Parathyroid adenoma (tissue), 2 donors: Measurements from ENCODE around the gene RASAL3.

Source experiments
- H2AFZ ChIP-seq: fragments of 300-600 bp; sonication (generic); one replicate; pipeline ENCODE4 v1.7.0; 2017; ENCODE audit warnings: antibody characterized with exemption, mild to moderate bottlenecking
- H3K27ac ChIP-seq: fragments of 300-600 bp; sonication (generic); one replicate; pipeline ENCODE4 v1.7.0; 2017
- H3K27me3 ChIP-seq: fragments of 300-600 bp; sonication (generic); one replicate; pipeline ENCODE4 v1.7.0; 2017; ENCODE audit warnings: low read length; ENCODE audit not compliant: control insufficient read depth, insufficient read depth
- H3K36me3 ChIP-seq: fragments of 300-600 bp; sonication (generic); one replicate; pipeline ENCODE4 v1.7.0; 2017; ENCODE audit warnings: low read length; ENCODE audit not compliant: control insufficient read depth, insufficient read depth
- H3K4me1 ChIP-seq: fragments of 300-600 bp; sonication (generic); one replicate; pipeline ENCODE4 v1.7.0; 2017; ENCODE audit warnings: control low read depth
- H3K4me2 ChIP-seq: fragments of 300-600 bp; sonication (generic); one replicate; pipeline ENCODE4 v1.7.0; 2017; ENCODE audit warnings: low read length
- H3K4me3 ChIP-seq: fragments of 300-600 bp; sonication (generic); one replicate; pipeline ENCODE4 v1.7.0; 2017; ENCODE audit warnings: low read depth, low read length
- H3K79me2 ChIP-seq: fragments of 300-600 bp; sonication (generic); one replicate; pipeline ENCODE4 v1.7.0; 2017; ENCODE audit warnings: control low read depth
- H3K9ac ChIP-seq: fragments of 300-600 bp; sonication (generic); one replicate; pipeline ENCODE4 v1.7.0; 2017; ENCODE audit warnings: mild to moderate bottlenecking
- H3K9me3 ChIP-seq: fragments of 300-600 bp; sonication (generic); one replicate; pipeline ENCODE4 v1.7.0; 2017; ENCODE audit warnings: low read length; ENCODE audit not compliant: control insufficient read depth
- CTCF ChIP-seq: fragments of 300-600 bp; sonication (generic); IDR thresholded peaks from one replicate; pipeline ENCODE4 v1.7.0; 2017; ENCODE audit warnings: antibody characterized with exemption, mild to moderate bottlenecking
- donor health status: primary hyperparathyroidism.

Gene RASAL3

GRCh38 chr19:15436012-15436825 is 28.1 kb downstream of the RASAL3 start:
- Histone ChIP-seq H3K4me1 (peaks cover 5% of the 10 kb centered on the region), H3K27ac (no peak overlapping the region)

GRCh38 chr19:15433519-15434069 is 30.8 kb downstream of the RASAL3 start:
- Histone ChIP-seq H3K36me3 (no peaks in the 10 kb centered on the region), H3K4me3 (peak overlapping the region; percentile 74), H3K27ac (peak overlapping the region; percentile 22), H2AFZ (peak overlapping the region; percentile 52), H3K9ac (no peak overlapping the region), H3K9me3 (no peaks in the 10 kb centered on the region), H3K4me1 (peaks cover 9% of the 10 kb centered on the region), H3K4me2 (peak overlapping the region; percentile 86), H3K27me3 (no peaks in the 10 kb centered on the region), H3K79me2 (peaks cover 15% of the 10 kb centered on the region)
- no peak for TF ChIP-seq CTCF

More at GRCh38 chr19:15436012-15436825, 28.1 kb downstream of the RASAL3 start:
- Histone ChIP-seq H3K9ac (no peak overlapping the region), H3K36me3 (no peaks in the 10 kb centered on the region), H3K9me3 (no peaks in the 10 kb centered on the region), H3K79me2 (peaks cover 7% of the 10 kb centered on the region), H3K27me3 (no peaks in the 10 kb centered on the region), H3K4me3 (no peak overlapping the region), H3K4me2 (no peak overlapping the region), H2AFZ (no peak overlapping the region)
- TF ChIP-seq CTCF = no peak

GRCh38 chr19:15432629-15433518 is 31.5 kb downstream of the RASAL3 start:
- peaks cover 15% of the 10 kb centered on the region for H3K79me2 ChIP-seq
- H2AFZ ChIP-seq = peak overlapping the region; percentile 52
- no peaks in the 10 kb centered on the region for H3K36me3 ChIP-seq
- no peak overlapping the region for H3K9ac ChIP-seq
- peak overlapping the region; percentile 86 for H3K4me2 ChIP-seq
- no peak for TF ChIP-seq CTCF
- peak overlapping the region; percentile 22 for H3K27ac ChIP-seq
- H3K4me3 ChIP-seq = peak overlapping the region; percentile 74
- no peaks in the 10 kb centered on the region for H3K27me3 ChIP-seq
- H3K9me3 ChIP-seq = no peaks in the 10 kb centered on the region
- peaks cover 9% of the 10 kb centered on the region for H3K4me1 ChIP-seq

GRCh38 chr19:15432018-15432494 is 32.3 kb downstream of the RASAL3 start:
- Histone ChIP-seq H3K4me1 (peaks cover 9% of the 10 kb centered on the region), H3K9ac (peak overlapping the region; percentile 72), H3K4me3 (peak overlapping the region; percentile 65), H3K79me2 (peaks cover 15% of the 10 kb centered on the region), H3K4me2 (peak overlapping the region; percentile 77), H3K9me3 (no peaks in the 10 kb centered on the region), H3K36me3 (no peaks in the 10 kb centered on the region), H2AFZ (peak overlapping the region; percentile 65), H3K27me3 (no peaks in the 10 kb centered on the region), H3K27ac (no peak overlapping the region)
- no peak for TF ChIP-seq CTCF
